Measurements from ENCODE around the gene CAPN5.
"Not testable (repeated sequence)": the region's sequence is repeated elsewhere in the genome, so short reads cannot be mapped to it uniquely, and the experiment has no call there.

The CAPN5 gene

DNA sequence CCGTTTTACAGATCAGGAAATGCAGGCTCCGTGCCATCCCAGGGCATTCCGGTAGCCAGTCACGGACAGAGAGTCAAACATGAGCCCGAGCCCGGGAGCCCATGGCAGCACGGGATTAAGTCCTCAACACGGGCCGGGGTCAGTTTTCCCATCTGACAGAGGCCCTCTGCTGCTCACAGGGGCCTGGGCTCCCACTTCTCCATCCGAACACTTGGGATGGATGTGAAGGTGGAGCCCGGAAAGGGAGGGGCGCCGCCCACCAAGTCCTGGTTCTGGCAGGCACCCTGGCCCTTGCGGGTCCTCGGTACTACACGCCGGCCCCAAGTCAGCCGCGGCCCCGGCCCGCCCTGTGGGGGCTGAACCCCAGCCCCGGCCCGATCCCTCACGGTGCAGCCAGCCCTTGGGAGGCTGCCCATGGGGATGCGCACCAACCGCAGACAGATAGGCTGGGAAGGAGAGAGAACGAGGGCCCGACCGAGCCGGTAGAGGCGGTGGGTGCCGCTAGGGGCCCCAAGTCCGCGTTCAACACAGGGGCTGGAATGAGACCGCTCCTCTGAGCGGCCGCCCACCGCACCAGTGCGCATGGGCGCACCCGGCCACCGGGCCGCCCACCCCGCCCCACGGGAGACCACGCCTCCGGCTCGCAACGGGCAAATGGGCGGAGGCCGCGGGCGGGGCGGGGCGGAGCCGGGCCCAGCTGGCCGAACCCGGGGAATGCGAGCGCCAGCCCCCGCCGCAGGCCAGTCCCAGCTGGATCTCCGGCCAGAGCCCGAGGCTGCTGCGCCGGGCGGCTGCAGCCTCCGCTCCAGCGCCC lies at the start of gene CAPN5:
TSS of gene CAPN5 (plus strand) at position 743 of the 814 bp plus-strand sequence. CDS start 17,916 bp downstream, outside the sequence.
- peak; percentile 93 for DNase-seq

DNA sequence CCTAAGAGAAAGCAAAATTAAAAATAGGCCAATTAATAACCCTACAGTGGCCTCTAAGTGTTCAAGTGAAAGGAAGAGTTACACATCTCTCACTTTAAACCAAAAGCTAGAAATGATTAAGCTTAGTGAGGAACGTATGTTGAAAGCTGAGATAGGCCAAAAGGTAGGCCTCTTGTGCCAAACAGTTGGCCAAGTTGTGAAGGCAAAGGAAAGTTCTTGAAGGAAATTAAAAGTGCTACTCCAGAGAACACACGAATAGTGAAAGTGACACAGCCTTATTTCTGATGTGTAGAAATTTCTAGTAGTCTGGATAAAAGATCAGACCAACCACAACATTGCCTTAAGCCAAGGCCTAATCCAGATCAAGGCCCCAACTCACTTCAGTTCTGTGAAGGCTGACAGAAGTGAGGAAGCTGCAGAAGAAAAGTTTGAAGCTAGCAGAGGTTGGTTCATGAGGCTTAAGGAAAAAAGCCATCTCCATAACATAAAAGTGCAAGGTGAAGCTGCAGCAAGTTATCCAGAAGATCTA lies 48.3 kb upstream of the CAPN5 start:
- DNase-seq = not testable (repeated sequence)

- DNase-seq = no peak
Measured at GRCh38 chr11:77019976-77020595, 46.7 kb upstream of the CAPN5 start.

DNA sequence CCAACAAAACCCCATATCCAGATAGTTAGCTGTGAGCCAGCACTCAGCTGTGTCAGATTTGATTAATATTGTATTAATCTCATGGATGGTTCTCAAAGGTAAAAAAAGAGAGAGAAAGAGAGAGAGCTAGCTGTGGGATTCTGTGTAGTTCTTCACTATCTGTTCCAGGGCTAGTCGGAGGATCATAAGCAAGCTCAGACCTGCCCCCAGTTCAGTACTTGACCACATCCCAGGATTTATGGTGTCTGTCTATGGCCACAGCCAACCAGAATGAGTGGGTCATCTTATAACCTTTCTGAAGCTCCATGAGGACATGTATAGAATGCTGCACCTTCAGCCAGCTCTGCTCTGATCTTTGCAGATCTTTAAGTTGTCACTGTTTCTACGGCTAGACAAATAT lies 46.0 kb upstream of the CAPN5 start:
- DNase-seq = no peak

- no peak for DNase-seq
Measured at GRCh38 chr11:77024745-77025144, 42.0 kb upstream of the CAPN5 start.

- DNase-seq = no peak
Measured at GRCh38 chr11:77026221-77026620, 40.5 kb upstream of the CAPN5 start.

- DNase-seq = no peak
Measured at GRCh38 chr11:77026743-77027142, 40.0 kb upstream of the CAPN5 start.

GRCh38 chr11:77027275-77027674 lies 39.5 kb upstream of the CAPN5 start:
- DNase-seq = no peak

GRCh38 chr11:77029829-77030228 lies 36.9 kb upstream of the CAPN5 start:
- no peak for DNase-seq

GRCh38 chr11:77030834-77031414 lies 35.8 kb upstream of the CAPN5 start:
- no peak for DNase-seq

DNA sequence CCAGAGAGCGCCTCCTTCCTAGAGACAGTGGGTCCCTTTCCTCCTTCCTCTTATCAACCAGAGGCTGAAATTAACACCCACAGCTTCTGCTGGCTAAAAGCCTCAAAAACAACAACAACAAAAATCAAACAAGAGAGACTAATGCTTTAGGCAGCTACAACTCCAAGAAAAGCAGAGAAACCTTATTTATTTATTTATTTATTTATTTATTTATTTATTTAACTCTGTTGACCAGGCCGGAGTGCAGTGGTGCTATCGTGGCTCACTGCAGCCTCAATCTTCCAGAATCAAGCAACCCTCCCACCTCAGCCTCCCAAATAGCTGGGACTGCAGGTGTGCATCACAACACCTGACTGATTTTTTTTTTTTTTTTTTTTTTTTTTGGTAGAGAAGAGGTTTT lies 35.2 kb upstream of the CAPN5 start:
- no peak for DNase-seq

DNA sequence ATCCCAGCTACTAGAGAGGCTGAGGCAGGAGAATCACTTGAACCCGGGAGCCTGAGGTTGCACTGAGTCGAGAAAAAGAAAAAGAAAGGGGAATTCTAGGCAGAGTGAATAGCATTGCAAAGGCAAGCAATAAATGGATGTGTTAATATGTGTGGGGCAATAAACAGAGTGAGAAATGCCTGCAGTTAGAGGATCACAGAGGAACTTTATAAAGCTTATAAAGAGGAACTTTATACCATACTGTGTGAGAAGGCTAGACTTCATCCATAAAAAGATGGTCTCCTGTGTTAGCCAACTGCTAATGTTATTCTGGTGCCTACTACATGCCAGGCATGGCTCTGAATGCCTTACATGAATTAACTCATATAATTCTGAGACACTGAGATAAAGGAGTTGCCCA lies 31.7 kb upstream of the CAPN5 start:
- DNase-seq = no peak

DNA sequence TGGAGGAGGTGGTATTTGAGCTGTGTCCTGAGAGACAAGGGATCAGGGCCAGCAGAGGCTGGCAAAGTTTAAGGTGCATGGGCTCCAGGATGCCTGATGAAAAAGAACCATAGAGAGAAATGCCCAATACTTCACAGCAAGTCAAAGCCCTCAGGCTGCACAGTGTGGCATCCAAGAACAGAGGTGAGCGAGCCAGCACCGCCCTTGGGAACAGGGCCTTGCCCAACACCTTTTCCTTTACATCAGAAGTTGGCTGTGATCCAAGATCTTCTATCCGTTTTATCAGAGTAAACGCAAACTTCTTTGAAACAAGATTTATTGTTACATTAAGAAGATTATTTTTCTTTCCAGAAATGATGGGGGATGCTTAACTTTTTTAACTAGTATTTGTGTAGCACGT lies 31.2 kb upstream of the CAPN5 start:
- no peak for DNase-seq

- no peak for DNase-seq
Measured at GRCh38 chr11:77036398-77036797, 30.4 kb upstream of the CAPN5 start.

DNA sequence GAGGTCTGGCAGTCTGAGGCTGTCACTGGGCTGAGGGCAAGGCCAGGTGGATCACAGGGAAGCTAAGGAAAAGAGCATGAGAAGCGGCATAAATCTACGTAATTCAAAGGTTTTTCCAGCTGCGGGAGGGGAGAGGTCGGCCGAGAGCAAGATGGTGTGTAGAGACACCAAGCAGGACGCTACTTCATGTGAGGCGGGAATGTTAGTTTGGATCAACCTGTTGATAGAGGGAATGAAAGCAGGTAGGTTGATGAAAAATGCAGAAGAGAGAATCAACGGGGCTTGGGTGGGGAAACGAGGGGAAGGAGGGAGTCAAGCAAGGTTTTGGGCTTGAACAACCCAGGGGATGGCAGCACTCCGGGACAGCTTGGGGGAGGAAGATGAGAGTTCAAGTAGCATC lies 29.7 kb upstream of the CAPN5 start:
- DNase-seq = no peak

DNA sequence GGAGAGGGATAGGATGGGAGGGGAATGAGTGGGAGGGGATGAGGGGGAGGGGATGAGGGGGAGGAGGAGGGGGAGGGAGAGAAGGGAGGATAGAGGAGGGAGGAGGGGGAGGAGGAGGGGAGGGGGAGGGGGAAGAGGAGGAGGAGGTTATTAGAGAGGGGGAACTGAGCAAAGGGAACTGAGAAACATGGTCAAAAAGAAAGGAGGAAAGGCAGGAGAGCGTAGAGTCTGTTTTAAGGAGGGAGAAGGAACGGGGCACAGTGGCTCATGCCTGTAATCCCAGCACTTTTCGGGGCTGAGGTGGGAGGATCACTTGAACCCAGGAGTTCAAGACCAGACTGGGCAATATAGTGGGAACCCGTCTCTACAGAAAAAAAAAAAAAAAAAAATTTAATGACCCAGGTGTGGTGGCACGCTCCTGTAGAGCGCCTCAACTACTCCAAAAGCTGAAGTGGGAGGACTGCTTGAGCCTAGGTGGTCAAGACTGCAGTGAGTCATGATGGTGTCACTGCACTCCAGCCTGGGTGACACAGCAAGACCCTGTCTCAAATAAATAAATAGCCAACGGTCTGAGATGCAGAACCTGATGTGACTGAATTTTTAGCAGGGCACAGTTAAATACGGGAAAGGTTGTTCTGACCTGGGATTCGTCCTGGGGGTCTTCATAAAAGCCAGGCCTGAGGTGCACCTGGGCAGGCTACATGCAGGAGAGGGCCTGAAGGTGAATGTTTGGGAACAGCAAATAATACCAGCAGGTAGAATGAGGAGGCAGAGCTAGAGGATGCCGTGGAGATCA lies 28.5 kb upstream of the CAPN5 start:
- no peak for DNase-seq

- DNase-seq = no peak
Measured at GRCh38 chr11:77038825-77039326, 27.9 kb upstream of the CAPN5 start.

- no peak for DNase-seq
Measured at GRCh38 chr11:77039491-77040400, 27.0 kb upstream of the CAPN5 start.

DNA sequence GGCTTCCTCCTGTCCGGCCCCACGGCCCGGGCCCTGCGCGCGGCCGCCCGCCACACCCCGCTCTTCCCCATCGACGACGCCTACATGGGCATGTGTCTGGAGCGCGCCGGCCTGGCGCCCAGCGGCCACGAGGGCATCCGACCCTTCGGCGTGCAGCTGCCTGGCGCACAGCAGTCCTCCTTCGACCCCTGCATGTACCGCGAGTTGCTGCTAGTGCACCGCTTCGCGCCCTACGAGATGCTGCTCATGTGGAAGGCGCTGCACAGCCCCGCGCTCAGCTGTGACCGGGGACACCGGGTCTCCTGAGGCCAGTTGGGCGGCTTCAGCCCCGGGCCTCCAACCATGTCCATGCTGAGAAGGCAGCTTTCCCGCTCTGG lies 26.4 kb upstream of the CAPN5 start:
- DNase-seq = no peak

DNA sequence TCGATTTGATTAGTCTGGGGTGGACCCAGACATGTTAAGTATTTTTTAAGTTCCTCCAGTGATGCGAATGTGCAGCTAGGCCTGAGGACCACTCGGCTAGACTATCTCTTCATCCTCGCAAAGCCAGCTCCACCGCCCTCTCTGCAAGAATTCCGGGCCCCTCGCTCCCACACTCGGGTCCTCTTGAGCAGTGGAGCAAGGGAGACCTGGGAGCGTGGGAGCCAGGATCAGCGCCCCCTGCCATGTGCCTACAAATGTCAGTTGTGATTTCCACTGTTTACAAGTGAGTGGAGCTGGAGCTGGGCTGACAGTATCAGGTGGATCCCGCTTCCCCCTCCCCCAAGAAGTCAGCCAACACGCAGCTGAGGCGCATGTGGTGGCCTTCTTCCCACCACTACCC lies 25.9 kb upstream of the CAPN5 start:
- DNase-seq = no peak

DNA sequence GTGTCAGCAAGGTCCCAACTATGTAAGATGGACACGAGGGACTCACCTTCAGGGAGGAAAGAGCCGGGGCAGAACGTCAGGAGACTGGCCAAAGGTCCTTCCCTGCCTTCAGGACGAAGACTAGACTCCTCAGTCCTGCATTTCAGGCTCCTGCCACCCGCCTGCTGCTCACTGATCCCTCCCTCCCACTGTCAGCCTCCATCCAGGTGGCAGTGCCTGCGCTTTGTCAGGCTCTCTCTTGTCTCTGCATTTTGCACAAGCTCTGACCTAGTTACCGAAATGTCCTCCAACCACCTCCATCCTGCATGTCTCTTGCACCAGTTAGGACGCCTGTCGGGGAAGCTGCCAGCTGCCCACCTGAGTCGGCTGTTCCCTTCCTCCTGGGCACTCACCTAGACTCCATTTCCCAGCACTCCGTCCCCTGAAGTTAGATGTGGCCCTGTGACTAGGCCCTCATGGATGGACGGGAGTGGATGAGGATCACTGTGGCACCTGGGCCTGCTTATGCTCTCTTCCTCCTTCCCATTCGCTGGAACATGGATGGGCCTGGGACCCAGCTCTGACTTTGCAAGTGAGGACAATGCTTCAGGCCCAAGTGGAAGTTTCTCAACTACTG lies 24.6 kb upstream of the CAPN5 start:
- DNase-seq = no peak

Data from activated CD8-positive, alpha-beta memory T cell treated with anti-CD3 and anti-CD28 coated beads, Interleukin-2, amount 50 U/mL, for 48 hours (primary cell).